K562 (cell line): ENCODE results near the gene CENPX. TPM values are rescaled to one million over a fixed set of nuclear protein-coding genes. Genes with fewer than 3 reads are reported as not detected.

Experiments used
- ATAC-seq: fragments of 200-7000 bp; cut with Tn5 transposase; 3 replicates; pipeline ENCODE4 v1.9.1; 2020; ENCODE audit warnings: moderate library complexity
- BruUV-seq: library from RNA; stranded (reverse); fragments of 400-500 nt; replicated peaks from 2 replicates; lab custom pipeline; 2021; lab: Mats Ljungman, UMichigan
- CTCF ChIA-PET: fragments of 300-600 bp; formaldehyde crosslinking; extraction: SDS; loops from one replicate; lab custom pipeline; 2021; ENCODE audit warnings: low intra/inter-chr PET ratio; lab: Yijun Ruan, JAX
- POLR2A ChIA-PET: fragments of 300-600, 350-650 bp; sonication (Branson Sonifier 250); formaldehyde crosslinking; extraction: SDS; loops from one replicate; lab custom pipeline; 2021; ENCODE audit warnings: antibody characterized with exemption, inconsistent platforms; lab: Yijun Ruan, JAX
- DNase-seq, 4 experiments: peaks; one replicate each; pipeline versions ENCODE4 v3.0.0 to v3.0.0-alpha.2; 2011 to 2018; ENCODE audit warnings: low spot score in 3 of 4, mixed read lengths in 3 of 4; ENCODE audit errors: extremely low read depth in 1 of 4
- FAIRE-seq: peaks from 2 replicates; lab custom pipeline; 2011; peaks lifted over from hg19 to GRCh38; lab: Jason Lieb, UNC
- H2AFZ ChIP-seq: 2 replicates; pipeline ENCODE4 v1.6.0; 2011; ENCODE audit warnings: low read depth, low read length, control low read depth, inconsistent platforms
- H3K27ac ChIP-seq: fragments of 200-600 bp; 3 replicates; pipeline ENCODE4 v1.8.0; 2011; ENCODE audit warnings: low read depth, mild to moderate bottlenecking, control low read depth, inconsistent platforms, low read length, moderate library complexity, mixed read lengths; ENCODE audit errors: extremely low read depth
- H3K27me3 ChIP-seq, 2 experiments: fragments of 300-600 bp in 1 of 2; 2 replicates in 1 of 2; 3 replicates in 1 of 2; pipeline versions ENCODE4 v1.6.0 to v1.8.0; 2011; ENCODE audit warnings: inconsistent platforms in 2 of 2, low read length in 2 of 2, mild to moderate bottlenecking in 1 of 2, mixed read lengths in 1 of 2, moderate library complexity in 1 of 2; ENCODE audit not compliant: control insufficient read depth in 2 of 2, insufficient read depth in 2 of 2
- H3K36me3 ChIP-seq: fragments of 300-600 bp; 3 replicates; pipeline ENCODE4 v1.8.0; 2011; ENCODE audit warnings: mild to moderate bottlenecking, low read length, inconsistent platforms; ENCODE audit not compliant: control insufficient read depth, insufficient read depth
- H3K4me1 ChIP-seq, 2 experiments: fragments of 200-600 bp in 1 of 2; replicated peaks in 1 of 2; 2 replicates in 1 of 2; 3 replicates in 1 of 2; pipeline versions ENCODE4 v1.5.1 to v1.8.0; 2011; ENCODE audit warnings: inconsistent platforms in 2 of 2, low read length in 2 of 2, mild to moderate bottlenecking in 1 of 2, mixed read lengths in 1 of 2, moderate library complexity in 1 of 2; ENCODE audit not compliant: control insufficient read depth in 2 of 2, insufficient read depth in 2 of 2
- H3K4me2 ChIP-seq: 2 replicates; pipeline ENCODE4 v1.6.1; 2011; ENCODE audit warnings: low read length, control low read depth, inconsistent platforms, mixed read lengths; ENCODE audit not compliant: insufficient read depth
- H3K4me3 ChIP-seq: fragments of 200-600 bp; sonication (generic), shearing (Covaris generic); 2 replicates; pipeline ENCODE4 v1.5.1; 2016; ENCODE audit warnings: control low read depth, inconsistent platforms
- H3K79me2 ChIP-seq: fragments of 200-600 bp; 3 replicates; pipeline ENCODE4 v1.8.0; 2011; ENCODE audit warnings: low read length, inconsistent platforms; ENCODE audit not compliant: control insufficient read depth, insufficient read depth
- H3K9ac ChIP-seq, 2 experiments: 2 replicates each; pipeline versions ENCODE4 v1.6.0 to v1.6.1; 2011; ENCODE audit warnings: low read depth in 2 of 2, low read length in 2 of 2, control low read depth in 1 of 2, inconsistent platforms in 1 of 2, mild to moderate bottlenecking in 1 of 2, mixed read lengths in 1 of 2; ENCODE audit not compliant: insufficient read depth in 1 of 2
- H3K9me1 ChIP-seq: one replicate; pipeline ENCODE4 v1.6.0; 2011; ENCODE audit warnings: inconsistent platforms, mild to moderate bottlenecking, low read length, moderate library complexity; ENCODE audit not compliant: control insufficient read depth, insufficient read depth
- H3K9me3 ChIP-seq: replicated peaks from 2 replicates; pipeline ENCODE4 v1.5.1; 2011; ENCODE audit warnings: low read depth, low read length, inconsistent platforms; ENCODE audit not compliant: control insufficient read depth, insufficient read depth
- H4K20me1 ChIP-seq: replicated peaks from 2 replicates; pipeline ENCODE4 v1.6.1; 2011; ENCODE audit warnings: low read length, inconsistent platforms, mixed read lengths; ENCODE audit not compliant: control insufficient read depth, insufficient read depth
- PHB ChIP-seq: fragments of 250-450 bp; sonication (Bioruptor Pico); IDR thresholded peaks from 2 replicates; pipeline ENCODE4 v1.5.0; 2021
- RFX7 ChIP-seq: fragments of 250-450 bp; sonication (Bioruptor Pico); IDR thresholded peaks from 2 replicates; pipeline ENCODE4 v1.5.1; 2021; ENCODE audit warnings: mild to moderate bottlenecking
- WGBS: fragments of 100-300 bp; shearing (Covaris generic); methylation state at CpG from one replicate; pipeline ENCODE4 v1.1.6; 2016; ENCODE audit warnings: low coverage, mixed read lengths; ENCODE audit not compliant: insufficient coverage; ENCODE audit errors: missing lambda C conversion rate; 5-methylcytosine and 5-hydroxymethylcytosine counted together
- in situ Hi-C: fragments of 300-500 bp; cut with MboI; formaldehyde crosslinking; loops from 4 replicates; pipeline ENCODE4 v1.15.0; 2018; ENCODE audit warnings: inconsistent platforms, mixed read lengths
- intact Hi-C: fragments of 100-400 bp; cut with micrococcal nuclease; formaldehyde crosslinking; loops from 2 replicates; pipeline ENCODE4 v1.14.2; 2022
- polyA plus RNA-seq, 8 experiments: library from polyadenylated mRNA; depleted of rRNA in 4 of 8; stranded (reverse) in 5 of 8; unstranded in 3 of 8; fragments of >200 nt; fragmentation: Nextera tagmentation in 2 of 8; fragmentation: Illumina TruSeq in 1 of 8; extraction: Ambion mirVana in 2 of 8; extraction: Trizol in 1 of 8; gene quantifications; 2 replicates each; pipeline versions ENCODE4 v1.2.1 to v1.2.3, GENCODE V29; 2011 to 2014; ENCODE audit warnings: inconsistent platforms in 1 of 8, missing spikeins in 1 of 8
- total RNA-seq, 7 experiments: library from RNA; depleted of rRNA in 6 of 7; stranded (reverse); fragments of >200 nt in 6 of 7; fragmentation: Illumina TruSeq in 2 of 7; extraction: Trizol in 2 of 7; gene quantifications; 2 replicates each; pipeline versions ENCODE4 v1.2.1 to v1.2.3, GENCODE V29; 2011 to 2021; ENCODE audit warnings: low replicate concordance in 1 of 7
- TF ChIP-seq, protein P1 (sequence below): fragments of 450-650 bp; IDR thresholded peaks from 2 replicates; pipeline ENCODE4 v1.6.1; 2018; ENCODE audit not compliant: partially characterized antibody
- TF ChIP-seq, protein P2 (sequence below): sonication (generic); formaldehyde crosslinking; IDR thresholded peaks from 2 replicates; pipeline ENCODE4 v1.8.1; 2023; ENCODE audit warnings: mild to moderate bottlenecking, missing genetic modification reagents

Gene CENPX
- total and polyA plus RNA-seq, 9 of the 15 experiments (the other 6 are each of a cell fraction or from before 2014, with no cell fraction given): 32.7 to 352 (median 127) TPM

DNA sequence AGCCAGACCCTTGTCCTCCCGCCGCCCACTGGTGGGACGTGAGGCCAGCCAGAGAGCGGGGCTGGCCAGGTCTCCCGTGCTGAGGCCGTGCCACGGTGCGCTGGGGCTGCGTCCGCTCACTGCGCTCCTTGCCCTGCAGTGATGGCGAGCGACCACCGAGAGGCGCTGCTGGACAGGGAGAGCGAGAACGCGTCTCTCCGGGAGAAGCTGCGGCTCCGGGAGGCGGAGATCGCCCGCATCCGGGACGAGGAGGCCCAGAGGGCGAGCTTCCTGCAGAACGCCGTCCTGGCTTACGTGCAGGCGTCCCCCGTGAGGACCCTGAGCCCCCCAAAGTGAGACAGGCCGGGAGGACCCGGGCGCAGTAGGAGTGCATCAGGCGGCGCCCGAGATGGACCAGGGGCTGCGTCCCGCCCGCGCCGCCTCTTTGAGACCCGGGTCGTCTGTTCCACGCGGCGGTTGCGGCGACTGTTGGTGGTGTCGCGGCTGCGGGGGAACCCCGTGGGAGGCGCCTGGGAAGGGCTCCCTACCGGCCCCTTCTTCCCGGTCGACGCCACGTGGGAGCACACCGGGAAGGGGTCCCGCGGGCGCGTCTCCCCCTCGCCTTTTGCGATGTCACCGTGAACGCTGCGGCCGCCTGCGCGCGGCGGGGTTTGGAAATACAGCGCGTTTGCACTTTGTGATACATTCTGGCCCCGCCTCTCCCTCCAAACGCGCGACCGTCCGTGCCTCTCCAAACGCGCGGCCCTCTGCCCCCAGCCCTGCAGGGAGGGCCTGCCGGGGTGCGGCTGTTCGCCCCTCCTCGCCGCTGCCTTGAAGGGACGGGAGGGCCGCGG, 8.0 kb upstream of the CENPX start (continued):
- TF ChIP-seq, protein P1, sequence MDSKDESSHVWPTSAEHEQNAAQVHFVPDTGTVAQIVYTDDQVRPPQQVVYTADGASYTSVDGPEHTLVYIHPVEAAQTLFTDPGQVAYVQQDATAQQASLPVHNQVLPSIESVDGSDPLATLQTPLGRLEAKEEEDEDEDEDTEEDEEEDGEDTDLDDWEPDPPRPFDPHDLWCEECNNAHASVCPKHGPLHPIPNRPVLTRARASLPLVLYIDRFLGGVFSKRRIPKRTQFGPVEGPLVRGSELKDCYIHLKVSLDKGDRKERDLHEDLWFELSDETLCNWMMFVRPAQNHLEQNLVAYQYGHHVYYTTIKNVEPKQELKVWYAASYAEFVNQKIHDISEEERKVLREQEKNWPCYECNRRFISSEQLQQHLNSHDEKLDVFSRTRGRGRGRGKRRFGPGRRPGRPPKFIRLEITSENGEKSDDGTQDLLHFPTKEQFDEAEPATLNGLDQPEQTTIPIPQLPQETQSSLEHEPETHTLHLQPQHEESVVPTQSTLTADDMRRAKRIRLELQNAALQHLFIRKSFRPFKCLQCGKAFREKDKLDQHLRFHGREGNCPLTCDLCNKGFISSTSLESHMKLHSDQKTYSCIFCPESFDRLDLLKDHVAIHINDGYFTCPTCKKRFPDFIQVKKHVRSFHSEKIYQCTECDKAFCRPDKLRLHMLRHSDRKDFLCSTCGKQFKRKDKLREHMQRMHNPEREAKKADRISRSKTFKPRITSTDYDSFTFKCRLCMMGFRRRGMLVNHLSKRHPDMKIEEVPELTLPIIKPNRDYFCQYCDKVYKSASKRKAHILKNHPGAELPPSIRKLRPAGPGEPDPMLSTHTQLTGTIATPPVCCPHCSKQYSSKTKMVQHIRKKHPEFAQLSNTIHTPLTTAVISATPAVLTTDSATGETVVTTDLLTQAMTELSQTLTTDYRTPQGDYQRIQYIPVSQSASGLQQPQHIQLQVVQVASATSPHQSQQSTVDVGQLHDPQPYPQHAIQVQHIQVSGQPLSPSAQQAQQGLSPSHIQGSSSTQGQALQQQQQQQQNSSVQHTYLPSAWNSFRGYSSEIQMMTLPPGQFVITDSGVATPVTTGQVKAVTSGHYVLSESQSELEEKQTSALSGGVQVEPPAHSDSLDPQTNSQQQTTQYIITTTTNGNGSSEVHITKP: no peak
- TF ChIP-seq, all 486 proteins: peak for 112

DNA sequence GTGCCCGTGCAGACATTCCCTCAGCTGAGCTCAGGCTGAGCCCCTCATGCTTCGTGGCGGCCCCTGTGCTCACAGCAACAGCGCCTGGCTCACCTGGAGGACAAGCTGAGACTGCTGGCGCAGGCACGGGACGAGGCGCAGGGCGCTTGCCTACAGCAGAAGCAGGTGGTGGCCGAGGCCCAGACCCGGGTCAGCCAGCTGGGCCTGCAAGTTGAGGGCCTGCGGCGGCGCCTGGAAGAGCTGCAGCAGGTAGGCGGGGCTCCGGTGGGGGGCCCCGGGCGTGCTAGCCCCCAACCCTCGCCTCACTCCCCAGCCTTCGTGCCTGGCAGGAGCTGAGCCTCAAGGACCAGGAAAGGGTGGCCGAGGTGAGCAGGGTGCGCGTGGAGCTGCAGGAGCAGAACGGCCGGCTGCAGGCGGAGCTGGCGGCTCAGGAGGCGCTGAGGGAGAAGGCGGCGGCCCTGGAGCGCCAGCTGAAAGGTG, 7.4 kb upstream of the CENPX start:
- Histone ChIP-seq H3K36me3 (peaks cover 22% of the 10 kb centered on the region; the same call in 2 of the 3 replicates), H3K4me2 (peak overlapping the region; percentile 59), H3K27me3 (no peaks in the 10 kb centered on the region), H3K27ac (no peak overlapping the region), H4K20me1 (no peaks in the 10 kb centered on the region), H3K9ac (peak overlapping the region in 1 of 2 experiments; percentile 88; a peak in 2 of 4 replicates), H3K9me1 (no peaks in the 10 kb centered on the region), H3K4me1 (peaks cover 11 to 89% of the 10 kb centered on the region in 2 experiments), H3K9me3 (no peaks in the 10 kb centered on the region), H2AFZ (no peak overlapping the region), H3K4me3 (no peak overlapping the region), H3K79me2 (peaks cover 19% of the 10 kb centered on the region)
- ATAC-seq (peak; percentile 1), DNase-seq (no peak), FAIRE-seq (no peak)
- ChIA-PET POLR2A (interaction anchor here (0.6 to 1.4 kb wide), 7 partner anchors 24 to 232 kb away, joined by 3 to 9 read pairs (median 3); no protein-coding TSS in a partner anchor), CTCF (interaction anchor here (0.6 to 2.4 kb wide), 3 partner anchors 12 to 124 kb away, joined by 3 to 27 read pairs (median 3); partner anchors contain the start of gene FASN)
- no TSS peak for BruUV-seq
- intact Hi-C loops (loop anchor here (1.0 to 10.0 kb wide), 3 partner anchors 67 to 315 kb away; partner anchors contain the start of gene FASN), in situ Hi-C loops (loop anchor here (5.0 kb wide), 1 partner anchor 127 kb away; no protein-coding TSS in a partner anchor)
- WGBS: 80% methylated on average over 14 of the region's 31 CpGs
- 0 out of 2 replicates have a peak, but pooled peaks have one; percentile 7 for TF ChIP-seq PHB
- TF ChIP-seq, protein P2, sequence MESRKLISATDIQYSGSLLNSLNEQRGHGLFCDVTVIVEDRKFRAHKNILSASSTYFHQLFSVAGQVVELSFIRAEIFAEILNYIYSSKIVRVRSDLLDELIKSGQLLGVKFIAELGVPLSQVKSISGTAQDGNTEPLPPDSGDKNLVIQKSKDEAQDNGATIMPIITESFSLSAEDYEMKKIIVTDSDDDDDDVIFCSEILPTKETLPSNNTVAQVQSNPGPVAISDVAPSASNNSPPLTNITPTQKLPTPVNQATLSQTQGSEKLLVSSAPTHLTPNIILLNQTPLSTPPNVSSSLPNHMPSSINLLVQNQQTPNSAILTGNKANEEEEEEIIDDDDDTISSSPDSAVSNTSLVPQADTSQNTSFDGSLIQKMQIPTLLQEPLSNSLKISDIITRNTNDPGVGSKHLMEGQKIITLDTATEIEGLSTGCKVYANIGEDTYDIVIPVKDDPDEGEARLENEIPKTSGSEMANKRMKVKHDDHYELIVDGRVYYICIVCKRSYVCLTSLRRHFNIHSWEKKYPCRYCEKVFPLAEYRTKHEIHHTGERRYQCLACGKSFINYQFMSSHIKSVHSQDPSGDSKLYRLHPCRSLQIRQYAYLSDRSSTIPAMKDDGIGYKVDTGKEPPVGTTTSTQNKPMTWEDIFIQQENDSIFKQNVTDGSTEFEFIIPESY: peak; percentile 95; the same call in 1 of the 2 replicates
- TF ChIP-seq RFX7 (CRISPR knock-in tag): no peak
